Hepatocyte (in vitro differentiated cells): ENCODE measurements around the gene TSR3. TPM values are rescaled to one million over a fixed set of nuclear protein-coding genes. Genes with fewer than 3 reads are reported as not detected.
A peak's percentile ranks its signal among the peaks of the same experiment; 100 is the strongest.

Source experiments
- DNase-seq: peaks from one replicate; pipeline ENCODE4 v3.0.0-alpha.2; 2016; ENCODE audit warnings: low spot score
- H2AFZ ChIP-seq: fragments of 200-600 bp; sonication (generic); 2 replicates; pipeline ENCODE4 v1.6.0; 2016; ENCODE audit warnings: antibody characterized with exemption, mild to moderate bottlenecking
- H3K27ac ChIP-seq: fragments of 200-600 bp; sonication (generic); 2 replicates; pipeline ENCODE4 v1.5.1; 2016; ENCODE audit warnings: mild to moderate bottlenecking
- H3K27me3 ChIP-seq: fragments of 200-600 bp; sonication (generic); 2 replicates; pipeline ENCODE4 v1.6.1; 2016
- H3K36me3 ChIP-seq: fragments of 200-600 bp; sonication (generic); replicated peaks from 2 replicates; pipeline ENCODE4 v1.5.1; 2016; ENCODE audit warnings: low read depth; ENCODE audit not compliant: insufficient read depth
- H3K4me1 ChIP-seq: fragments of 200-600 bp; sonication (generic); 2 replicates; pipeline ENCODE4 v1.5.1; 2016; ENCODE audit warnings: mild to moderate bottlenecking, moderate library complexity; ENCODE audit not compliant: insufficient read depth
- H3K4me2 ChIP-seq: fragments of 200-600 bp; sonication (generic); 2 replicates; pipeline ENCODE4 v1.6.0; 2016
- H3K4me3 ChIP-seq: fragments of 200-600 bp; sonication (generic); 2 replicates; pipeline ENCODE4 v1.5.1; 2016; ENCODE audit warnings: mild to moderate bottlenecking
- H3K79me2 ChIP-seq: fragments of 200-600 bp; sonication (generic); 2 replicates; pipeline ENCODE4 v1.6.0; 2017; ENCODE audit warnings: mild to moderate bottlenecking
- H3K9me2 ChIP-seq: fragments of 200-600 bp; sonication (generic); replicated peaks from 2 replicates; pipeline ENCODE4 v1.6.0; 2017; ENCODE audit warnings: mild to moderate bottlenecking; ENCODE audit not compliant: insufficient read depth
- H3K9me3 ChIP-seq: fragments of 200-600 bp; sonication (generic); 2 replicates; pipeline ENCODE4 v1.5.1; 2016; ENCODE audit warnings: low read depth, mild to moderate bottlenecking
- H4K20me1 ChIP-seq: fragments of 200-600 bp; sonication (generic); 2 replicates; pipeline ENCODE4 v1.6.0; 2016; ENCODE audit warnings: mild to moderate bottlenecking; ENCODE audit not compliant: insufficient read depth, poor library complexity, severe bottlenecking
- EZH2 ChIP-seq: fragments of 200-600 bp; sonication (generic); IDR thresholded peaks from 2 replicates; pipeline ENCODE4 v1.6.1; 2016; ENCODE audit warnings: antibody characterized with exemption, mild to moderate bottlenecking, borderline replicate concordance
- EZH2phosphoT487 ChIP-seq: fragments of 200-600 bp; sonication (generic); IDR thresholded peaks from one replicate; pipeline ENCODE4 v1.6.1; 2018; ENCODE audit warnings: antibody characterized with exemption, mild to moderate bottlenecking, low read depth, moderate library complexity; ENCODE audit not compliant: unreplicated experiment, severe bottlenecking
- WGBS: methylation state at CpG from one replicate; pipeline ENCODE4 v1.1.6; 2016; ENCODE audit warnings: low lambda C conversion rate; ENCODE audit errors: missing lambda C conversion rate; 5-methylcytosine and 5-hydroxymethylcytosine counted together
- polyA plus RNA-seq: library from polyadenylated mRNA; unstranded; fragments of >200 nt; fragmentation: Nextera tagmentation; extraction: Ambion mirVana; gene quantifications from 2 replicates; pipeline ENCODE4 v1.2.1, GENCODE V29; 2016
- total RNA-seq: library from RNA; depleted of rRNA; stranded (reverse); fragments of >200 nt; gene quantifications from 2 replicates; pipeline ENCODE4 v1.2.3, GENCODE V29; 2014
- TF ChIP-seq, protein P1 (sequence below): fragments of 200-600 bp; sonication (generic); IDR thresholded peaks from 2 replicates; pipeline ENCODE4 v1.5.1; 2016; ENCODE audit warnings: antibody characterized with exemption, mild to moderate bottlenecking; ENCODE audit not compliant: poor library complexity

TSR3 gene
- total RNA-seq: 65.5 and 73.0 TPM in 2 replicates
- polyA plus RNA-seq: 137 and 138 TPM in 2 replicates

- WGBS: 1% methylated on average over 73 of the region's 98 CpGs
- Histone ChIP-seq H2AFZ (peak within 1 kb of the TSS; percentile 89), H3K4me2 (peak within 1 kb of the TSS; percentile 97), H3K4me1 (peaks cover 3% of the 10 kb centered on the region), H3K9me2 (no peaks in the 10 kb centered on the region), H4K20me1 (peaks cover 15% of the 10 kb centered on the region), H3K79me2 (peaks cover 59% of the 10 kb centered on the region), H3K4me3 (peak within 1 kb of the TSS; percentile 93), H3K9me3 (no peaks in the 10 kb centered on the region), H3K27me3 (no peaks in the 10 kb centered on the region), H3K36me3 (no peaks in the 10 kb centered on the region), H3K27ac (no peak within 1 kb of the TSS)
- DNase-seq: peak; percentile 95
- TF ChIP-seq, protein P1, sequence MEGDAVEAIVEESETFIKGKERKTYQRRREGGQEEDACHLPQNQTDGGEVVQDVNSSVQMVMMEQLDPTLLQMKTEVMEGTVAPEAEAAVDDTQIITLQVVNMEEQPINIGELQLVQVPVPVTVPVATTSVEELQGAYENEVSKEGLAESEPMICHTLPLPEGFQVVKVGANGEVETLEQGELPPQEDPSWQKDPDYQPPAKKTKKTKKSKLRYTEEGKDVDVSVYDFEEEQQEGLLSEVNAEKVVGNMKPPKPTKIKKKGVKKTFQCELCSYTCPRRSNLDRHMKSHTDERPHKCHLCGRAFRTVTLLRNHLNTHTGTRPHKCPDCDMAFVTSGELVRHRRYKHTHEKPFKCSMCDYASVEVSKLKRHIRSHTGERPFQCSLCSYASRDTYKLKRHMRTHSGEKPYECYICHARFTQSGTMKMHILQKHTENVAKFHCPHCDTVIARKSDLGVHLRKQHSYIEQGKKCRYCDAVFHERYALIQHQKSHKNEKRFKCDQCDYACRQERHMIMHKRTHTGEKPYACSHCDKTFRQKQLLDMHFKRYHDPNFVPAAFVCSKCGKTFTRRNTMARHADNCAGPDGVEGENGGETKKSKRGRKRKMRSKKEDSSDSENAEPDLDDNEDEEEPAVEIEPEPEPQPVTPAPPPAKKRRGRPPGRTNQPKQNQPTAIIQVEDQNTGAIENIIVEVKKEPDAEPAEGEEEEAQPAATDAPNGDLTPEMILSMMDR: no peak
- no peak for TF ChIP-seq EZH2
- TF ChIP-seq EZH2phosphoT487: no peak
Measured at GRCh38 chr16:1351582-1352362, at the start of gene TSR3, which contains the start of gene GNPTG. Gene TSR3, minus strand, starts transcription at chr16:1351878. Its CDS starts 74 bp downstream, at chr16:1351804. Gene GNPTG, plus strand, starts transcription at chr16:1351931. Its CDS starts 35 bp downstream, at chr16:1351966.

- Histone ChIP-seq H3K27ac (no peak overlapping the region), H3K36me3 (no peaks in the 10 kb centered on the region), H2AFZ (no peak overlapping the region), H3K79me2 (peaks cover 8% of the 10 kb centered on the region), H3K27me3 (no peaks in the 10 kb centered on the region), H3K4me3 (no peak overlapping the region), H3K9me3 (no peaks in the 10 kb centered on the region), H3K4me1 (no peaks in the 10 kb centered on the region), H3K4me2 (no peak overlapping the region), H4K20me1 (peaks cover 3% of the 10 kb centered on the region), H3K9me2 (no peaks in the 10 kb centered on the region)
- TF ChIP-seq, protein P1: no peak
- no peak for TF ChIP-seq EZH2
- WGBS: 98% methylated on average over 18 of the region's 29 CpGs
- DNase-seq: no peak
Measured at GRCh38 chr16:1401061-1401757, 49.5 kb upstream of the TSR3 start.

GRCh38 chr16:1398826-1399581 is 47.3 kb upstream of the TSR3 start:
- DNase-seq: no peak
- H3K9me3 ChIP-seq: no peaks in the 10 kb centered on the region
- H3K79me2 ChIP-seq: no peaks in the 10 kb centered on the region
- H3K4me1 ChIP-seq: no peaks in the 10 kb centered on the region
- no peaks in the 10 kb centered on the region for H3K9me2 ChIP-seq
- WGBS: 99% methylated on average over 35 of the region's 38 CpGs
- H4K20me1 ChIP-seq: peaks cover 3% of the 10 kb centered on the region
- no peak overlapping the region for H3K27ac ChIP-seq
- no peak overlapping the region for H2AFZ ChIP-seq
- H3K4me3 ChIP-seq: no peak overlapping the region
- no peaks in the 10 kb centered on the region for H3K27me3 ChIP-seq
- no peak overlapping the region for H3K4me2 ChIP-seq
- no peaks in the 10 kb centered on the region for H3K36me3 ChIP-seq
- TF ChIP-seq EZH2phosphoT487: no peak
- TF ChIP-seq, protein P1: no peak
- no peak for TF ChIP-seq EZH2
